Retinal pigment epithelial cell (primary cell): ENCODE results near the gene ABCC2.

ENCODE experiments used
- DNase-seq: peaks from one replicate; pipeline ENCODE4 v3.0.0-alpha.2; 2010; ENCODE audit warnings: low read depth
- H3K4me3 ChIP-seq: 2 replicates; pipeline ENCODE4 v1.5.1; 2011; ENCODE audit warnings: mild to moderate bottlenecking, low read length, control low read depth, moderate library complexity
- CTCF ChIP-seq: conservative IDR thresholded peaks from 2 replicates; pipeline ENCODE4 v1.5.1; 2011; ENCODE audit warnings: low read depth, low read length, control low read depth, inconsistent platforms

The ABCC2 gene

GRCh38 chr10:99760321-99760720 lies 22.1 kb upstream of the ABCC2 start:
- DNase-seq, result no peak
- no peak overlapping the region for H3K4me3 ChIP-seq
- TF ChIP-seq CTCF, result no peak

DNA sequence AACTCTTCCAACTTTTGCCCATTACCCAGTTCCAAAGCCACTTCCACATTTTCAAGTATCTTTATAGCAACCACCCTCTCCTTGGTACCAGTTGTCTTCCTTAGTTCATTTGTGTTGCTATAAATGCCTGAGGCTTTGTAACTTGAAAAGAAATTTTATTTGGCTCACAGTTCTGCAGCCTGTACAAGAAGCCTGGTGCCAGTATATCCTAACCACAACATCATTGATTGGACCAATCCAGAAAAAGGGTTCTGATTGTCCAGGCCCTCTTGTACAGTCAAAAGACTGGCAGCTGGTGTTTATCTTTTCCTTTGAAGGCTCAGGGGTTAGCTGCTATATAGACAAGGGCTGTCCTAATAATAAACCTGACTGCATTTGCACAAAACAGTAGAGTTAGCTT lies 21.1 kb upstream of the ABCC2 start:
- H3K4me3 ChIP-seq, result no peak overlapping the region
- no peak for TF ChIP-seq CTCF
- no peak for DNase-seq

GRCh38 chr10:99765672-99766301 lies 16.7 kb upstream of the ABCC2 start:
- TF ChIP-seq CTCF, result no peak
- H3K4me3 ChIP-seq, result no peak overlapping the region
- DNase-seq, result no peak

GRCh38 chr10:99766302-99766681 lies 16.1 kb upstream of the ABCC2 start:
- no peak for DNase-seq
- TF ChIP-seq CTCF, result no peak
- no peak overlapping the region for H3K4me3 ChIP-seq

- no peak for TF ChIP-seq CTCF
- H3K4me3 ChIP-seq, result no peak overlapping the region
- DNase-seq, result no peak
Observed at GRCh38 chr10:99767901-99768300, 14.5 kb upstream of the ABCC2 start.

- no peak overlapping the region for H3K4me3 ChIP-seq
- no peak for DNase-seq
- no peak for TF ChIP-seq CTCF
Observed at GRCh38 chr10:99768556-99768955, 13.9 kb upstream of the ABCC2 start.

DNA sequence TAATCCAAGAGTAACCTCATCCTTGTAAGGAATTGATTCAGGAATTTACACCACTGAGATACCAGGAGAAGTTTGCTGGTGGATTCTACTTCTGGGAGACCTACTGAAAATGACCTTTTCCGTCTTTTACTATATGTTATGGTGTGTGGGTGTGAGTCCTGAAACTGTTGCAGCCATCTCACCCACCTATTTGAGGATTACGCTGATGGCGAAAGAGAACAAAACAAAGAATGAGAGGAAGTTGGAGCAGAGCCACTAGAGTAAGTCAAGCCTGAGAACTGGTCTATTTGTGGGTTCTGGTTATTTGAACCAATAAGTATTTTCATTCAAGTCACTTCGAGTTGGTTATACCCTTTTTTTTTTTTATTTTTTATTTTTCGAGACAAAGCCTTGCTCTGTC lies 12.7 kb upstream of the ABCC2 start:
- DNase-seq, result no peak
- H3K4me3 ChIP-seq, result no peak overlapping the region
- TF ChIP-seq CTCF, result no peak
